DOHH2 (cell line): ENCODE results near the gene RALGDS.

ENCODE experiments used
- H3F3A ChIP-seq: fragments of 200-600 bp; sonication (generic), shearing (Covaris generic); 2 replicates; pipeline ENCODE4 v1.6.0; 2016; ENCODE audit warnings: antibody characterized with exemption, mild to moderate bottlenecking; ENCODE audit not compliant: control insufficient read depth, insufficient read depth
- H3K27ac ChIP-seq: fragments of 200-600 bp; sonication (generic); 2 replicates; pipeline ENCODE4 v1.5.1; 2014; ENCODE audit warnings: low read depth, mild to moderate bottlenecking, low read length, moderate library complexity
- H3K27me3 ChIP-seq: fragments of 200-600 bp; sonication (generic); 2 replicates; pipeline ENCODE4 v1.6.1; 2014; ENCODE audit warnings: mild to moderate bottlenecking, low read length, mixed read lengths; ENCODE audit not compliant: control insufficient read depth
- H3K36me3 ChIP-seq: fragments of 200-600 bp; sonication (generic); 2 replicates; pipeline ENCODE4 v1.6.1; 2014; ENCODE audit warnings: mild to moderate bottlenecking, low read length, moderate library complexity, mixed read lengths; ENCODE audit not compliant: control insufficient read depth
- H3K4me1 ChIP-seq: fragments of 200-600 bp; sonication (generic); 2 replicates; pipeline ENCODE4 v1.6.1; 2014; ENCODE audit warnings: mild to moderate bottlenecking, low read length, mixed read lengths; ENCODE audit not compliant: control insufficient read depth
- H3K4me2 ChIP-seq: fragments of 200-600 bp; sonication (generic); 2 replicates; pipeline ENCODE4 v1.6.0; 2014; ENCODE audit warnings: mild to moderate bottlenecking, low read length, moderate library complexity
- H3K4me3 ChIP-seq: fragments of 200-600 bp; sonication (generic); 2 replicates; pipeline ENCODE4 v1.5.1; 2014; ENCODE audit warnings: mild to moderate bottlenecking, low read length, mixed read lengths
- H3K79me2 ChIP-seq: fragments of 200-600 bp; sonication (generic); 2 replicates; pipeline ENCODE4 v1.6.1; 2014; ENCODE audit warnings: mild to moderate bottlenecking, low read length, mixed read lengths; ENCODE audit not compliant: control insufficient read depth
- H3K9me2 ChIP-seq: fragments of 200-600 bp; sonication (generic); replicated peaks from 2 replicates; pipeline ENCODE4 v1.6.1; 2014; ENCODE audit warnings: mild to moderate bottlenecking, low read length, mixed read lengths; ENCODE audit not compliant: control insufficient read depth
- H3K9me3 ChIP-seq: fragments of 200-600 bp; sonication (generic); 2 replicates; pipeline ENCODE4 v1.6.1; 2014; ENCODE audit warnings: antibody characterized with exemption, low read length, mixed read lengths; ENCODE audit not compliant: control insufficient read depth, insufficient read depth
- H4K20me1 ChIP-seq: fragments of 200-600 bp; sonication (generic); 2 replicates; pipeline ENCODE4 v1.6.0; 2014; ENCODE audit warnings: low read depth, mild to moderate bottlenecking, antibody characterized with exemption, low read length, moderate library complexity; ENCODE audit not compliant: control insufficient read depth, insufficient read depth
- EZH2phosphoT487 ChIP-seq: fragments of 200-600 bp; sonication (generic); IDR thresholded peaks from 2 replicates; pipeline ENCODE4 v1.6.1; 2017; ENCODE audit warnings: borderline replicate concordance, mild to moderate bottlenecking, antibody characterized with exemption, low read length, moderate library complexity, mixed read lengths
- TF ChIP-seq, protein P1 (sequence below): fragments of 200-600 bp; sonication (generic); IDR thresholded peaks from one replicate; pipeline ENCODE4 v1.5.1; 2014; ENCODE audit warnings: antibody characterized with exemption, mild to moderate bottlenecking, low read depth, low read length; ENCODE audit not compliant: poor library complexity, severe bottlenecking

Gene RALGDS

DNA sequence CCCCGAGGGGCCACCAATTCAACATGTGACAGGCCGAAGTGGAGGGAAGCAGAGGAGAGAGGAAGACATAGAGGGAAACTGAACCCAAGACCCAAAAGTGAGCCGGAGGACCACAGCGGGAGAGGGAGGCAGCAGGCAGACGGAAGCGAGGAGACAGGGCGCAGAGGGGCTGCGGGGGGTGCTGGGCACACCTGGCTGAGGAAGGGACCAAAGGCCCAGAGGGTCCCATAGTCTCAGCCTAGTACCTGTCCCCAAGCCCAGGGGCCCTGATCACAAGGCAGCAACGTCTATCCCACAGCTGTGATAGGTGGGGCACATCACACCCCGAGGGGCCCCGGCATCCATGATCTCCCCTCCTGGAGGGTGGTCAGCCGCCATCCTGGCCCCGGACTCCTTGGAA lies 7.1 kb upstream of the RALGDS start:
- Histone ChIP-seq H3K27me3 (no peaks in the 10 kb centered on the region), H3K4me3 (no peak overlapping the region), H3K9me2 (no peaks in the 10 kb centered on the region), H3K4me2 (no peak overlapping the region), H3K27ac (no peak overlapping the region), H3K79me2 (peaks cover 54% of the 10 kb centered on the region), H3K9me3 (no peaks in the 10 kb centered on the region), H3F3A (no peaks in the 10 kb centered on the region), H4K20me1 (peaks cover 20% of the 10 kb centered on the region), H3K36me3 (peaks cover 3% of the 10 kb centered on the region; the same call in 1 of the 2 replicates), H3K4me1 (peaks cover 22% of the 10 kb centered on the region)
- TF ChIP-seq EZH2phosphoT487: no peak
- TF ChIP-seq, protein P1, sequence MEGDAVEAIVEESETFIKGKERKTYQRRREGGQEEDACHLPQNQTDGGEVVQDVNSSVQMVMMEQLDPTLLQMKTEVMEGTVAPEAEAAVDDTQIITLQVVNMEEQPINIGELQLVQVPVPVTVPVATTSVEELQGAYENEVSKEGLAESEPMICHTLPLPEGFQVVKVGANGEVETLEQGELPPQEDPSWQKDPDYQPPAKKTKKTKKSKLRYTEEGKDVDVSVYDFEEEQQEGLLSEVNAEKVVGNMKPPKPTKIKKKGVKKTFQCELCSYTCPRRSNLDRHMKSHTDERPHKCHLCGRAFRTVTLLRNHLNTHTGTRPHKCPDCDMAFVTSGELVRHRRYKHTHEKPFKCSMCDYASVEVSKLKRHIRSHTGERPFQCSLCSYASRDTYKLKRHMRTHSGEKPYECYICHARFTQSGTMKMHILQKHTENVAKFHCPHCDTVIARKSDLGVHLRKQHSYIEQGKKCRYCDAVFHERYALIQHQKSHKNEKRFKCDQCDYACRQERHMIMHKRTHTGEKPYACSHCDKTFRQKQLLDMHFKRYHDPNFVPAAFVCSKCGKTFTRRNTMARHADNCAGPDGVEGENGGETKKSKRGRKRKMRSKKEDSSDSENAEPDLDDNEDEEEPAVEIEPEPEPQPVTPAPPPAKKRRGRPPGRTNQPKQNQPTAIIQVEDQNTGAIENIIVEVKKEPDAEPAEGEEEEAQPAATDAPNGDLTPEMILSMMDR: no peak

DNA sequence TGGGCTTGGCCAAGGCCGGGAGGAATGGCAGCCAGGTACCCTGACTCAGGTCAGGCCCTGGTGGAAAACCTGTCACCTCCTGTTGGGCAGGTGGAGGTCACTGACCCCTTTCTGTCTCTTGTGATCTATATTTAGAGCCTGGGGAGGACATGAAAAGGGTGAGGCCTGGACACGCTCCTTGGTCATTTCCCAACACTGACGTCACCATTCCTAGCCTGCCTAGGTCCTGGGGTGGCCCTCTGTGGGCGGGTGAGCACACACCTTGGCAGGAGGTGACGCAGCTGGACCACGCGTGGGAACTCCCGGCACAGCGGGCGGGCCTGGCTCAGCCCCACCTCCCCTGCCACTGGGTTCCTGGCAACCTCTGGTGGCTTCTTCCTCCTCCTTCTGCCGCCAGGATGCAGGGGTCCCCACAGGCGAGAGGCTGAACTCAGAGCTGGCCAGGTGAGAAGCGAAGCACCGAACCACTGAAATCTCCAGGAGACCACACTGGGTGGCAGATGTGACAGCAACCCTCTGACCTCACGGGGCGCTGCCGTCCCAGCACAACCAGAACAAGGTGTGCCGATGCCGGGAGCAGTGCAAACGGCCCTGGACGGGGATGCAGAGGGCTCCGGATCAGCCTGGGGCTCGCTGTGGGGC lies 6.4 kb upstream of the RALGDS start:
- Histone ChIP-seq H3K9me3 (no peaks in the 10 kb centered on the region), H3K4me1 (peaks cover 22% of the 10 kb centered on the region), H4K20me1 (peaks cover 15% of the 10 kb centered on the region), H3F3A (0 out of 2 replicates have a peak, but pooled peaks cover 3% of the 10 kb centered on the region), H3K79me2 (peaks cover 49% of the 10 kb centered on the region), H3K27ac (no peak overlapping the region), H3K27me3 (no peaks in the 10 kb centered on the region), H3K4me2 (no peak overlapping the region), H3K4me3 (no peak overlapping the region), H3K9me2 (no peaks in the 10 kb centered on the region), H3K36me3 (peaks cover 3% of the 10 kb centered on the region; the same call in 1 of the 2 replicates)
- TF ChIP-seq EZH2phosphoT487: no peak
- TF ChIP-seq, protein P1: no peak

DNA sequence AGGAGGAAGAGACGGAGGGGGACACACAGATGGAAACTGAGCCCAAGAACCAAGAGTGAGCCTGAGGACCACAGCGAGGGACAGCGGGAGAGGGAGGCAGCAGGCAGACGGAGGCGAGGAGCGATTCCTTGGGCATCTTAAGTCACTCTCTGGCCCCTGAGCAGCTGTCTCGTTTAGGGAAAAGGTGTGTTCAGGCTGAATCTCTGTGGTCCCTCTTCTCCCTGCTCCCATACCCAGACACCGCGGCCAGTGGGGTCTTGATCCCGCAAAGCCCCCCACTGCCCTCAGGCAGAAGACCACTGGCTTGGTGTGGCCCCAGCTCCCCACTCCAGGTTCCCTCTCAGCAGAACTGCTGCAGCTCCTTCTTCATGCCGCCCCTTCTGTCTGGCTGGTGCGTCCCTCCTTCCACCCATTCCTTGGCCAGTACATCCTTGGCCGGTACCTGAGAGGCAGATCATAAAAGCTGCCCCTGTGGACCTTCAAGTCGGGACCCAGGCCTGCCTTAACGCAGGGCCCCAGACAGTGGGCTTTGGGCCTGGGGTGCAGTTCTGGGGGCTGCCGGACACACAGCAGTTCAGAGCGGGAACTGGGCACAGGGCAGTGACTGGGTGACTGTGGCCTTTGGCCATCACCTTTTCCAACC lies 5.8 kb upstream of the RALGDS start:
- 0 out of 2 replicates have a peak, but pooled peaks cover 4% of the 10 kb centered on the region for H3F3A ChIP-seq
- H3K36me3 ChIP-seq: peaks cover 3% of the 10 kb centered on the region; the same call in 1 of the 2 replicates
- peaks cover 15% of the 10 kb centered on the region for H4K20me1 ChIP-seq
- no peak overlapping the region for H3K4me3 ChIP-seq
- no peaks in the 10 kb centered on the region for H3K9me3 ChIP-seq
- no peak for TF ChIP-seq EZH2phosphoT487
- TF ChIP-seq, protein P1: no peak
- H3K79me2 ChIP-seq: peaks cover 44% of the 10 kb centered on the region
- no peaks in the 10 kb centered on the region for H3K27me3 ChIP-seq
- H3K27ac ChIP-seq: no peak overlapping the region
- H3K4me2 ChIP-seq: no peak overlapping the region
- peaks cover 26% of the 10 kb centered on the region for H3K4me1 ChIP-seq
- no peaks in the 10 kb centered on the region for H3K9me2 ChIP-seq
